Measurements from ENCODE around the gene TRUB1.
A peak's percentile ranks its signal among the peaks of the same experiment; 100 is the strongest.
"Not testable (repeated sequence)": the region's sequence is repeated elsewhere in the genome, so short reads cannot be mapped to it uniquely, and the experiment has no call there.

The TRUB1 gene

DNA sequence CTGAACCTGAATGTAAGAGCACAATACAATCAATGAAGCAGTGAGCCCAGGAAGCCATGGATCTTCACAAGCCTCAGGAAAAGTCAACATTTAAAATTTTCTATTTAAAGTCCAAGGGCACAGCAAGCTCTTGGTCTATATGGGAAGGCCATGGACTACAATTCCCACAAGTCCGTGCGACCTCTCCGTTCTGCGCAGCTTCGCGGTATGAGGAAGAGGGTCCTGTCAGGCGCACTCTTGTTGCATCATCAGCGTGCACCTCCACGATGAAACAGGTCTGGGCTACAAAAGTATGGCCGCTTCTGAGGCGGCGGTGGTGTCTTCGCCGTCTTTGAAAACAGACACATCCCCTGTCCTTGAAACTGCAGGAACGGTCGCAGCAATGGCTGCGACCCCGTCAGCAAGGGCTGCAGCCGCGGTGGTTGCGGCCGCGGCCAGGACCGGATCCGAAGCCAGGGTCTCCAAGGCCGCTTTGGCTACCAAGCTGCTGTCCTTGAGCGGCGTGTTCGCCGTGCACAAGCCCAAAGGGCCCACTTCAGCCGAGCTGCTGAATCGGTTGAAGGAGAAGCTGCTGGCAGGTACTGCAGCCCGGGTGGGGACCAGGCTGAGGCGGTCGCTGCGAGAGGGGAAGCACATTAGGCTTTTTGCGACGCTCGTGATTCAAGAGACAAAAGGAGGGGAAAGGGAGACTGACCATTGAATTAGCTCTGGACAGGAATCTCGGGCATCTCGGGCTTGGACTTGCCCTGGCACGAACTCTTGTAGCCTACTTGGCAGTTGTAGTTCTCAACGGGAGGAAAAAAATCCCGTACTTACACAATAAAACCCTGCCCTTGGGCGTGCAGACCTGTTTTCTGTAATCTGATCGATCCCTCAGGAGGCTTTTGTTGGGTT lies at the start of gene TRUB1:
Gene TRUB1 (plus strand): TSS at position 234 of the 894 bp plus-strand sequence. CDS start 59 bp downstream, at position 293.
- peak; percentile 92 for DNase-seq (ENCODE audit: low spot score)

DNA sequence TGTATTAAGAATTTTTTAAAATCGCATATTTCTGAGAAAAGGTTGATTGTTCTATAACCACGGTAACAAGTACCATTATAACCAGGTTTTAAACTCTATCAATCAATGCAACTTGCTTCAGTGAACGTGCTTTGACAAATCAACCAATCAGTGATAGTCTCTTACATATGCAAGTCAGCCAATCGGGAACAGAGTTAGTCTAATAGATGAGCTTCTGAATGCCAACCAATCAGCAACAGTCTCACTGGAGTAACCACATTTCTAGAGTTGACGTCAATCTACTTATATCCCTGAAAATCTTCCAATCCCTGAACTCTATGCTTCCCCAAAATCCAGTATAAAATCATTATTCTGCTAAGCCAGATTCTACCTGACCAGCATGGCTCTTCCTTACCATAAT lies 44.7 kb upstream of the TRUB1 start:
- no peak for DNase-seq (ENCODE audit: low spot score)

DNA sequence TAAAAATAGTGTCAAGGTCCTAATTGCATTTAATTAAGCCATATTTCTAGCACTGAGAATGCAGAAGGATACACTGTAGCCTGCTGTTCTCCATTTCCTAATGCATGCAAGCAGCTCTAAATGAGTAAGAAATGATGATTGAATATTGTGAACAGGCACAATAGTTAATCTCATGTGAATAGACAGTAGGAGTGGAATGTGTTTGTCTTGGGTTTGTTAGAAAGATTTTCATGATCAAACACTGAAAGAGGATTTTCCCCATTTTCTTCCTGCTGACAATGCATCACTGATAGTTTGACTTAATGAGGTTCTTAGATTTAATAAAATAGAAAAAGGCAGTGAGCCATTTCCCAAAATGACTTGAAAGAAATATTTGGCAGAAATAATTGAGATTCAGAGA lies 43.1 kb upstream of the TRUB1 start:
- no peak for DNase-seq (ENCODE audit: low spot score)

DNA sequence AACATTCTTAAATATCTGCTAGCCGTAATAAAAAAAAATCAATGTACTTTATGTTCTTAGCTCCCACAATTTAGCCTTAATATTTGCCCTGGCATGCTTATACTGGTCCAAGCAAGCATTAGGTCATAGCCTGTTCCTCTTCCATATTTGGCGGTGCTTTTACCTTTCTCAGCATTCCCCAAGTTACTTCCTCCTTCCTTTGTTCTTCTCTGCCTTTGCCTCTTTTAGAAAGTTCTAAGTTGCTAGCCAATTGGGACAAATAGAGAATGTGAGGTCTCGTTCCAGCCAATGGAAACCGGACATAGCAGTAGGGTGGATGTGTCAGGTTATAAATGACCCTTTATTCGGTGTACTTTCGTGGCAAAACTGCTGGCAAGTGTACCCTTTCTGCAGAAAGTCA lies 41.0 kb upstream of the TRUB1 start:
- not testable (repeated sequence) for DNase-seq (ENCODE audit: low spot score)

DNA sequence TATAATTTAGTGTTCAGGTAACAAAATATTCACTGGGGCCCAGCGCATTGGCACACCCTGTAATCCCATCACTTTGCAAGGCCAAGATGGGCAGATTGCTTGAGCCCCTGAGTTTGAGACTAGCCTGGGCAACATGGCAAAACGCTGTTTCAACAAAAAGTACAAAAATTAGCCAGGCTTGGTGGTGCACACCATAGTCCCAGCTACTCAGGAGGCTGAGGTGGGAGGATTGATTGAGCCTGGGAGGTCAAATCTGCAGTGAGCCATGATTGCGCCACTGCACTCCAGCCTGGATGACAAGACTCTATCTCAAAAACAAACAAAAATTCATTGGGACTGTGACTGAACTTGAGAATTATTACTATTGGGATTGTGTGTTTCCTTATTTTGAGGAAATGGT lies 40.4 kb upstream of the TRUB1 start:
- no peak for DNase-seq (ENCODE audit: low spot score)

DNA sequence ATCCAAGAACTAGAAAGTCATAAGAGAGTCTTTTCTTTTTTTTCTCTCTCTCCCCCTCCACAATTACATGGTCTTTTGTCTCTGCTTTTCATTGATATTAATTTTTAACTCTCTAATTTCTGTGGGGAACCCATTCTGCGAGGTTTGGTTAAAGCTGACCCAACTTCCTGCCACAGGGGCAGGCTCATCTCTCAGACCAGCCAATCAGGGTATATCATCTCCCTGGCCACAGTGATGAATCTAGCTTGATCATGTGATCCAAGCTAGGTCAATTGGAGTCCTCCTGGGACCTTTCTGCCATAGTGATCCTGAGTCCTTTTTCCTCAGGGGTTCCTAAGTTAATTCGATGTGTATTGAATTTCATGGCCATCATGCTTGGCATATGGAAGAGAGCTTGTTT lies 38.0 kb upstream of the TRUB1 start:
- no peak for DNase-seq (ENCODE audit: low spot score)

DNA sequence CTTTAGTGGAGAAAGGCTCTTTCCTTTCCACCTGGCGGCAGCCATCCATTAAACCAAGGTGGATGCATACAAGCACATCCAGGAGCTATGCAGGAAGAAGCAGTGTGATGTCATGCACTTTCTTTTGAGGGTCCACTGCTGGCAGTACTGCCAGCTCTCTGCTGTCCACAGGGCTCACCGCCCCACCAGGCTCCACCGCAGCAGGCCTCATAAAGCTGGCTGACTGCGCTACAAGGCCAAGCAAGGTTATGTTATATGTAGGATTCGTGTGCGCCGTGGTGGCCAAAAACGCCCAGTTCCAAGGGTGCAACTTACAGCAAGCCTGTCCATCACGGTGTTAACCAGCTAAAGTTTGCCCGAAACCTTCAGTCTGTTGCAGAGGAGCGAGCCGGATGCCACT lies 37.3 kb upstream of the TRUB1 start:
- DNase-seq (ENCODE audit: low spot score) = no peak

DNA sequence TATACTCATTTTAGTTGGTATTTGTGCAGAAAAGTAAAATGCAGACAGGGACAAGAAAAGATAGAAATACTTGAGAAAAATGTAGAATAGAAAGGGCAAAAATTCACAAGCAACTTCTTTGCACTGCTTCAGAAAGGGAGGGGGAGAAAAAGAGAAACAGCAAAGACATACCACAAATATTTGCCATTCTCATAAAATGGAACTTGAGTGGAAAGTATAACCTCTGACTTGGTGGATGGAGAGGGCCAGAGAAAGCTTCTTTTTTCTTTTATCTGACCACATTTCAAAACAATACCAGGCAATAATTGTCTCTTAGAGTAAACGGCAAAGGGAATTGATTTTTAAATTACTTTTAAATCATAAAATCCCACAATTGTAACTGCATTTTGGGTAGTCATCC lies 35.8 kb upstream of the TRUB1 start:
- no peak for DNase-seq (ENCODE audit: low spot score)

DNA sequence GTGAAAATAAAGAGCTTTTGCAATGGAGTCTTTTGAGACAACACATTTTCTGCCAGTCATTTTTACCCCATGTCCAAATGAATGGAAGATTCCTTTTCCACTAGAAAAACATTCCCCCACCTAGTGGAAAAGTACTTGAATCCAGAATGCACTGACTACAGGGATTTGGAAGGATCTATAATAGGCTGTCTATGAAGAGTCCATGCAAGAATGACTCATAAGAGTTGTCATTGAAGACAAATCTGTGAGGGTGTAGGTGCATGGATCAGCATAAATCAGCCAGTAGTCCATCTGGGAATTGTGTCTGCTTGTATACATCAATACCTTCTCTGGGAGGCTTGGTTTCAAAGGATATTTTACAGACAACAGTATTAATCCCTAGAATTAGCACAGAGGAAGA lies 32.5 kb upstream of the TRUB1 start:
- DNase-seq (ENCODE audit: low spot score) = no peak

DNA sequence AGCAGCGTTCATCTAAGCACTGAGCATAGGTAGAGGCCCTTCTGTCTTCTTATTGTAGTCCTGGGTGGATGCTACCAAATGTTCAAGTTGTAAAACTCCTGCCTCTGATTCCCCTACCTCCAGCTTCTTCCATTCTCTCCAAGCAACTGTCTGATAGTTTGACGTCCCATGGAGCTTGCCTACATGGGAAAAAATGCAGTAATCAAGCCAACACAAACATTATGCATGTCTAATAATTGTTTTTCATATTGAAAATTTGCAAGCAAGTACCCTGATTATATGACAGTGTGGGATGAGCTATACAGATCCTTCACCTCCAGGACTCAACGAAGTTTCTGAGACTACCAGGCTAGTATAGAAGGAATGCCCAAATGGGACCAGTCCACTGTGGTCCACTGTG lies 31.0 kb upstream of the TRUB1 start:
- no peak for DNase-seq (ENCODE audit: low spot score)

DNA sequence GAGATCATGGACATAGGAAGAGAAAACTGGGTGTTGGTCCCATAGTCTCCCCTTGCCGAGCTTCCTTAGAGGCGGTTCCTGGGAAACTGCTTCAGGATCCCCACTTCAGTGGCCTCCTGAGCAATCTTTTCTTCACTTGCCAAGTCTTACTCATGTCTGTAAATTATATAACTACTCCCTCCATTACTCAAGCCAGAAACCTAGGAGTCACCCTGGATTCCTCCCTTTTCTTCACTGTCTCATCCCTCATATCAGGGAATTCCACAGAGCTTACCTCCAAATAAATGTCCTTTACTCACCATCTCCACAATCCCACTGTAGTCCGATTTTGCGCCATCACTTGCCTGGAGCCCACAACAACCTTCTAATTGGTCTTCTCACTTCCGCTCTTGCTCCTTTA lies 29.1 kb upstream of the TRUB1 start:
- no peak for DNase-seq (ENCODE audit: low spot score)

DNA sequence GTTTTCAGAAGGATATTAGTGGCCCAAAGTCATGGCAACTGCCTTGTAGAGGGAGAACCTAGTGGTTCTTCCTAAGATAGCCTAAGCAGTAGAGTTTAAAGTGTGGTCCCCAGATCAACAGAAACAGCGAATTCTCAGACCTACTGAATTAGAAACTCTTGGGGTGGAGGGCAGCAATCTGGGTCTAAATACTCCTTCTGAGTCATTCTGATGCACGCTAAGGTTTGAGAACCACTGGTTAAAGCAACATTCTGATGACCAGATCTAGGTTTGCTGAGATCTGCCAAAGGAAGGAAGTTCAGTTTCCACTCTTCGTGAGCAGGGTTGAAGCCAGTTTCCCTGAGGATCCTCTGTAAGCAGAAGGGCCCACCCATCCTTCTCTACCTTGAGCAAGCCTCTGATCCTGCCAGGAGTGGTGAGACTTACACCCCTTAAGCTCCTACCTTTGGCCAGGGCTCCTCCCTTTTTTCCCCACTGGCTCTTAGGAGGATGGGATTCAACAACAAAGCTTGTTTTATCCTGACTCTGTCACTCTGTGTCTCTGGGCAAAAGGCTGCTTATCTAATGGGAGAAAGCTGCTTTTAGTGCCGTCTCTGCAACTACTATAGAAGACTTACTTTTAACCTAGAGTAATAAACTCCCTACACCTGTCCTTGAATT lies 26.8 kb upstream of the TRUB1 start:
- no peak for DNase-seq (ENCODE audit: low spot score)

DNA sequence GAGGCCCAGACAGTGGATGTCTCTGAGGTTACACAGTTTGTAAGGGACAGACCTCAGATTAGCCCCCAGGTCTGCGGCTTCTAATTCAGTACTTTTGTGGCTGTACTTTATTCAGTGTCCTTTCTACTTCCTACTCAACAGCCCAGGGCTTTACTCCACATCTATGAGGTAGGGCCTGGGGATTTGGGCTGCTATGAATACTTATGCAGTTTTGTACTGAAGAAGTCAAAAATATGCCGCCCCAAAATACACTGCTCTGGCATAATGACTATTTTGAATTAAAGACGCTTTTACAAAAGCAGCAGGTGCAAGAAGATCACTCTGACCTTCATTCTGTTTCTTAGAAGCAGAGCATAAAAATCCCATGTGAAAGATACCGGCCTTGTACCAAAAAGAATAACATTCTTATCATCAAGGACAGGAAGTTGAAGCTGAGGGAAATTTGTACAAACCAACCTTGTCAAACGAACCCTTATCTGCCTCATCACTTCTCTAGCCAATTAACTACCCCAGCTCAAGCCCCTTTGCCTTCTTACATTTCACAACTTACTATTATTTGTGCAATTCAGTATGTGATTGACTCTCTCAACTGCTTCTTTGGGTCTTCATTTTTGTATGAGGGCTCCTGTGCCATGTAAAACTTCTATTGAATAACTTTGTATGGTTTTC lies 26.1 kb upstream of the TRUB1 start:
- no peak for DNase-seq (ENCODE audit: low spot score)

DNA sequence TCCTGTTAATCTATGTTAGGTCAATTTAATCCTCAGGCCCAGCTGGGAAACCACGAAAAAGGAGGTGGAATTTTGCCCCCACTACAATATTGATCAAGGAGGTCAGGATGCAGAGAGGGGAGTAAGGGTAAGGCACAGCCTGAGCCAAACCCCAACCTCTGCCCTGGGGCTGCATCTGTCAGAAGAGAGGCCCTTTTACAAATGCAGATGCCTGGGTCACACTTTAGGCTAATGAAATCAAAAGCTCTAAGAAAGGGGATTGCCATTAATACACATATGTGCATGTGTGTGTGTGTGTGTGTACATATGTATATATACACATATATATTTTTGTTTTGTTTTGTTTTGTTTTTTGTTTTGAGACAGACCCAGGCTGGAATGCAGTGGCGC lies 25.5 kb upstream of the TRUB1 start:
- no peak for DNase-seq (ENCODE audit: low spot score)

DNA sequence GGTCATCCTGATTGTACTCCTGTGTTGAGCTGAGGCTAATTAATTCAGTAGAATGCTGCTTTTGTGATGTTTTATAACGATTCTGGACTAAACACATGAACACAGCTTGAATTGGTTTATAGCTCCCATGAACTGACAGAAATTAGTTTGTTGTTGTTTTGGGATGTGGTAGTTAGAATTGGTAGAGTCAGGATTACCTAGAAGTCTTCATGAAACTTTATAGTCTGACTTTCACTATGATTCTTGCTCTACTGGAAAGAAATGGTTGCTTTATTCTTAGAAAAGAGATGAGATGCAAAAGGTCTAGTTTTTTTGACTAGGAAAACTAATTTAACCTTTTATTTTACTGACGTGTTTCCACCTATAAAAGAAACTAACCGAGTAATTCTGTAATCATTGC lies 23.4 kb upstream of the TRUB1 start:
- no peak for DNase-seq (ENCODE audit: low spot score)

DNA sequence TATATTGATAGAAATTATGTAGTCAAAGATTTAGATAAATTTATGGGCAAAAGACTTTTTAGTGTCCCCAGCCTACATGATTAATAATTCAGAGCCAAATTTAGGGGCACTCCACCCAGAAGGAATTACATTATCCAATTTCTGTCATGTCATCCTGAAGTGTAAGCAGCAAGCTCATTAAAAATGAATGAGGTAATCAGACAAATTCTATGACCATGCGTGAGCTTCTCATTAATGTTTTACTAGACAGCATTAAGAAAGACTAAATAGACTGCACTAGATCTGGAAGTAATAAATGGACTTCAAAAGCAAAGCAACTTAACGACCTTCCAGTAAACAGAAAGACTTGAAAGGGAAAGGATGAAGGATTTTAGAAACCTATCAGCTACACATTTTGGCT lies 22.7 kb upstream of the TRUB1 start:
- no peak for DNase-seq (ENCODE audit: low spot score)

DNA sequence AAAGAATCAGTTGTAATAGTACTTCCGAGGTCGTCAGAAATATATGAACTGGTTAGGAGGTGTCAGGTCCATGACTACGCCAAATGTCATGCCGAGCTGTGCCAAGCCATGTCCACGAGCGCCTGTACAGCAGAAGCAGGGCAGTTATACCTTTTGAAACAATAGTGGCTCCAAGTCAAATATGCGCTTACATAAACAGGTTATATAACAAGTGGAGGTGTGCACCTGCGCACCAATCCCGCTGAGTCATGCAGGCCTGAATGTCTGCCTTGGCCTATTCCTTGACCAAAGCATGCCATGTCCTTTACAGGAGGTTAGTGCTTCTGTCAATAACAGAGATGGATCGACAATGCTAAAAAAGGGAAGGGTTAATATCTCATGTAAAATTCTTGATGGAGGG lies 21.3 kb upstream of the TRUB1 start:
- no peak for DNase-seq (ENCODE audit: low spot score)

DNA sequence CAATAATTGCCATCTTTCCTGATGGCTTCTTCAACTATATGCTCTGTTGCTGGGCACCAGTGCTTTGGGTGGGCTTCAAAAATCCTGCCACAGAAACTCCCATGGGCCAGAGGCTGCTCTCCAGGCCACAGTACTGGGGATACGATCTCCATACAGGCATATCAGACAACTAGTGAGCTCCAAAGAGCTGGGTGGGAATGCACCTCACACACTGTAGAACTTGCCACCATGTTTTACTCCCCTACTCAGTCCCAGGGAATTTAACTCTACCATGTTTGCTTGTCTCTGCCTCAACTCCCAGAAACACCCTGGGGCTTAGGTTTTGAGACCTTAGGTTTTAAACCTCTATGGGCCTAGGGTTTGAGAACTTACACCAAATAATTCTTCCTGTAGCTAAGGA lies 20.5 kb upstream of the TRUB1 start:
- no peak for DNase-seq (ENCODE audit: low spot score)

DNA sequence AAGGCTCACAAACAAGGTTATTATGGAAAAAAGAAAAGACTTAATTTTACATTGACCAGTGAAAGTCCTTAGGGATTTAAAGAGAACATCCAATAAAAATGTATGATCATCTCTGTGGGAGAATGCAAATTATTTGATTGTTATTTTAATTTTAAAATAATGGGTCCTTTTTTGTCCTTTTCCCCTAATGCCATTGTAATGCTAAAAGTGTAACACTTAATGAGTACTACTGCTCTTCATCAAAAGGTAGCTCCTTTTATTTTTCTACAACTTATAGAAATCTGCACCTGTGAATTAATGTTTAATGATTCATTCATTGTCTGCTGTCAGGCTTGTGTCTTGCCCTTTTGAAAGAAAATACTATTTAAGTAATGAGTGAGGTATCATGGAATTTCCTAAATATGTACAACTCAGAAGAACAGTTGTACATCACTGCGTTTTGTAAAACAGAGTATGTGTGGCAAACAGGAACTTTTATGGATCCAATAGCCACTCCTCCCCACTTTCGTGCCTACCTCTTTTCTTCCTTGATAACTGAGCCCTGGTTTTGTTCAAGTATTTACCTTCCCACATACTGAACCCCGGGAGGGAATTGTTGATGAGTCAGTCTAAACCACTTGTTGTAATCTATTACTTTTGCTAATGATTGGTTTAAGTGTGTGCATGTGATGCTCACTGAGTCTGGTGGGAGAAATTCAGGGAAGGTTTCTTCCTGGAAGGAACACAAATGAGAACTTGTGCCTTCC lies 19.9 kb upstream of the TRUB1 start:
- DNase-seq (ENCODE audit: low spot score) = peak; percentile 38

DNA sequence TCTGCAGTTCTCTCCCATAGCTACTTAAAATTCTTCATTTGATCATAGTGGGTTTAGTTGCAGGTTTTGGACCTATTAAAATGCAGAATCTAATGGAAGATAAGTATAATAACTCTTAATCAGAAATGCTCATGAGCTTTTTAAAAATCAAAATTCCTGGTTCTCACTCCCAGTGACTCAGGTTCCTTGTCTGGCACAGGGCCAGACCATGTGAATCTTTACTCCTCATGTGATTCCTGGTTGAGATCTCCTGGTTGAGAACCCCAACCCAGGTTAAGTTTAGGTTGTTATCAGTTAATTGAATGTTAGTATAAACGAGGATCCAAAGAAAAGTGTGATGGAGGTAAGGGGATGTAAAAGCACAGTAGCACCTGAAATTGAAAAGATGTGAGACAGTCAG lies 17.5 kb upstream of the TRUB1 start:
- peak; percentile 27 for DNase-seq (ENCODE audit: low spot score)

DNA sequence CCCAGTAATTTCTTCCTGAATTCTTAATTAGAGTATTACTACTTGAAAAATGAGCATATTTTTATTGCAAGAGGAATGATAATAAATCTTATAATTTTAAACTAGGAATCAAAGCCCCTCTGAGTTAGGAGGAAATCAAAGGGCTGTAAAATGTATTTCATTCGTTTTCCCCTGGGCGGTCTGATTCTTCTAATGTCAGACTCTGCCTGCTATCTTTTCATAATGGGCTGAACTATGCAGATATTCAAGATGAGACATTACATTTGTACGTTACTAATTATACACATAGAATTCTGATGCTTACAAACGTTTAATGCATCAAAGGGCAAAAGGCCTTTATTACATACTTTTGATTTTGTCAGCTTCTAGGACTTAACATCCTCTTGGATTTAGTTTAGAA lies 16.0 kb upstream of the TRUB1 start:
- DNase-seq (ENCODE audit: low spot score) = no peak

DNA sequence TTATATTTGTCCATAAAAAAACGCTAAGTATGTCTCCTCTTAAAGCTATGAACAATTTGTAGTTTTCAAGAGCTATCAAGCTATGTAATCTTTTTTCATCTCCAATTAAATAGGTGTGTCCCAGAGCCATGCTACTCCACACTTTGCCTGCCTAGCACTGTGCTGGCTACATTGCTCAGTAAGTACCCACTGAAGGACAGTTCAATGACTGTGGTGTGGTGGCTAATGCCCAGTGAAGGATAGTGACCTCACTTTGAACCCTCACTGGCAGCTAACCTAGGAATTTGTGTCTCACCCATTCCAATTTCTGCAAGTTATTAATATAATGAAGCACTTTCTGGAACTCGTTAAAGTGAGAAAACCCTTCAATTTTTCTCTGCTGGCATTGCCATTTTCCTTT lies 14.4 kb upstream of the TRUB1 start:
- DNase-seq (ENCODE audit: low spot score) = no peak
